ENCODE results near the gene CCL17.
"Not testable (repeated sequence)": the region's sequence is repeated elsewhere in the genome, so short reads cannot be mapped to it uniquely, and the experiment has no call there.

The CCL17 gene

DNA sequence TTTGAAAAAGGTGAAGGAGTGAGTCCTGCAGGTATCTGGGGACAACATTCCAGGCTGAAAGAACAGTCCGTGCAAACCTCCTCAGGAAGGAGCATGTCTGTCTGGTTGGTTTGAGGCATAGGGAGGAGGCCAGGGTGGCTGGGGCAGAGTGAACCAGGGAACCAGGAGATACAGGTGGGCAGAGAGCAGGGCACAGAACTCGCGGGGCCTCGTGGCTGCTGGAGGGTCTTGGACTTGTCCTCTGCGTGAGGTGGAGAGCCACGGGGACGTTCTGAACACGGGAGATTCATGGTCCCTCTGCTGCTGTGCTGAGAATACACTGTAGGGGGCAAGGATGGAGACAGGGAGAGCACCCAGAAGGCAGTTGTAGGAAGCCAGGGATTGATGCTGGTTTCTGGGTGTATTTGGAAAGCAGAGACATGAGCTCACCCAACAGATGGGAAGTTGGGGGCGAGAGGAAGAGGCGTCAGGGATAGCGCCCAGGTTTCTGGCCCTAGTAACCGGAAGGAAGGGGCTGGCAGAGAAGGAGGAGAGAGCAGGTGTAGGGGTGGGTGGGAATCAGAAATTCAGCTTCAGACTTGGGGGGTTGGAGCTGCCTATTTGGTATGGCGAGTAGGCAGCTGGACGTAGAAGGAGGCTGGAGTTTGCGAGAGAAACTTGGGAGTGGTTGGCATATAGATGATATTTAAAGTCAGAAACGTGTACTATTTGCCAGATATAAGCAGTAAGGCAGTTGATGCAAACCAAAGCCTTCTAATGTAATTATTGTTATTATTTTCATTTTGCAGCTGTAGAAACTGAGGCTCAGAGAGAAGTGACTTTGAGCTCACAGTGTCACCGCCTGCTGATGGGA lies at the start of gene CCL17:
TSS of gene CCL17 (plus strand) at position 803 of the 853 bp plus-strand sequence. CDS start 9,166 bp downstream, outside the sequence.
- no peak for DNase-seq (ENCODE audit: low spot score)

DNA sequence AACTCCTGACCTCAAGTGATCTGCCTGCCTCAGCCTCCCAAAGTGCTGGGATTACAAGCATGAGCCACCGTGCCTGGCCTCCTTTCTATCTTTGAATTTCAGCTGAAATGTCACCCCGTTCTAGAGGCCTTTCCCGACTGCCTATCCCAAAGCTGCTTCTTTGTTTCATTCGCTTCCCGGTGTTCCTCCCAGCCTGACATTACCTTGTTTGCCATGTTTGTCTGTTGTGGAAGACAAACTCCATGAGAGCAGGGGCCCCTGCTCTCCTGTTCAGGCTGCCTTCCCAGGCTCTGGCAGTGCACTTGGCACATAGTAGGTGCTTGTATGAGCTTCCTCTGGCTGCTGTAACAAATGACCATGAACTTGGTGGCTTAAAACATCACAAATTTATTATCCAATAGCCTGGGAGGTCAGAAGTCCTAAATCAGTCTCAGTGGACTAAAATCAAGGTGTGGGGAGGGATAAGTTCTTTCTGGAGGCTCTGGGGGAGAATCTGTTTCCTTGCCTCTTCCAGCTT lies 48.6 kb upstream of the CCL17 start:
- DNase-seq (ENCODE audit: low spot score): no peak

GRCh38 chr16:57356547-57356946 lies 48.0 kb upstream of the CCL17 start:
- no peak for DNase-seq (ENCODE audit: low spot score)

DNA sequence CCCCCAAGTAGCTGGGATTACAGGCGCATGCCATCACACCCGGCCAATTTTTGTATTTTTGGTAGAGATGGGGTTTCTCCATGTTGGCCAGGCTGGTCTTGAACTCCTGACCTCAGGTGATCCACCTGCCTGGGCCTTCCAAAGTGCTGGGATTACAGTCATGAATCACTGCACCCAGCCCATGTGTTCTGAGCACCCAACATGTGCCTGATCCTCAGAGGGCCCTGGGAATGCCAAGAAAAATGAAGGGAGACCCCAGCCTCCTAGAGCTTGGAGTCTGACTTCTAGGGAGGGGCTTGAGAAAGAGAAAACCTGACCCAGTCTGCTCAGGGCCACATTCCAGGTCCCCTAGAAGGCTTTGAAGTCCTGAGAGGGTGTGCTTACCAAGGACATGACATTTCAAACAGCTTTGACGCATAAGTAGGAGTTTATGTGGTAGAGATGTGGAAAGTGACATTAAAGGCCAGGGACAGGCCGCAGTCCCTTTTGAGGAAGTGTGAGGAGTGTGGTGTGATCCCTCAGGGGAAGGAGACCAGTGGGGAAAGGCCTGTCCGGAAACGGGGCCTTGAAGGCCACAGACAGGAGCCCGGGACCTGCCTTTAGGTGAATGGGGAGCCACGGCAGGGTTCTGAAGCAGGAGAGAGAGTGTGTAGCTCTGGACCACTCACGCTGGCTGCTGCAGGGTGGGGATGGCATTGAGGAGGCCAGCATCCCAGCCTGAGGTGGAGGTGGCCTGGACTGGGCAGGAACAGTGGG lies 47.1 kb upstream of the CCL17 start:
- no peak for DNase-seq (ENCODE audit: low spot score)

GRCh38 chr16:57358086-57358420 lies 46.5 kb upstream of the CCL17 start:
- DNase-seq (ENCODE audit: low spot score): no peak

- no peak for DNase-seq (ENCODE audit: low spot score)
Observed at GRCh38 chr16:57358527-57359095, 46.0 kb upstream of the CCL17 start, which contains the start of gene CCL22. CCL22 (plus strand) TSS chr16:57358783; CDS start chr16:57358817, 34 bp downstream.

DNA sequence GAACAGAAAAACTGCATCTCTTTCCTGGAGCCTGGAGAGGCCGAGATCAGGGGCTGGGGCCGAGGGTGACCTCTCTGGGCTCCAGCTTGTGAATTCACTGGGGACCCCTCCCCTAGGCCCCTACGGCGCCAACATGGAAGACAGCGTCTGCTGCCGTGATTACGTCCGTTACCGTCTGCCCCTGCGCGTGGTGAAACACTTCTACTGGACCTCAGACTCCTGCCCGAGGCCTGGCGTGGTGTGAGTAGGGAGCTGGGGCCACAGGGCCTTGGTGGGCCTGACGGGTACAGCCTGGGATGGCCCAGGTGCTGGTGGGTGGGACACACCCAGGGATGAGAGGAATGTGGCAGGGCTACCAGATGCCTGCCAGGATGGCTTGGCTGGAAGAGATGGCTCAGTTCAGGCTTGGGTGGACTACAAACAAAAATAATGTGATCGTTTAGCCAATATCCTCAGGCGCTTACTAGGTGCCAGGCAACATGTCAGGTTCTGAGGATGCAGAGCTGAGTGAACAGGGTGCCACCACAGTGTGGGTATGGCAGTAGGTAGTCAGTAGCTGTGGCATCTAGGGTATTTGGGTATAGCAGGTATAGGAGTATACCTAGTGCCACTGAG lies 44.1 kb upstream of the CCL17 start:
- no peak for DNase-seq (ENCODE audit: low spot score)

- no peak for DNase-seq (ENCODE audit: low spot score)
Observed at GRCh38 chr16:57361404-57361803, 43.2 kb upstream of the CCL17 start.

- no peak for DNase-seq (ENCODE audit: low spot score)
Observed at GRCh38 chr16:57364143-57364542, 40.4 kb upstream of the CCL17 start.

- DNase-seq (ENCODE audit: low spot score): no peak
Observed at GRCh38 chr16:57366544-57367040, 38.0 kb upstream of the CCL17 start.

DNA sequence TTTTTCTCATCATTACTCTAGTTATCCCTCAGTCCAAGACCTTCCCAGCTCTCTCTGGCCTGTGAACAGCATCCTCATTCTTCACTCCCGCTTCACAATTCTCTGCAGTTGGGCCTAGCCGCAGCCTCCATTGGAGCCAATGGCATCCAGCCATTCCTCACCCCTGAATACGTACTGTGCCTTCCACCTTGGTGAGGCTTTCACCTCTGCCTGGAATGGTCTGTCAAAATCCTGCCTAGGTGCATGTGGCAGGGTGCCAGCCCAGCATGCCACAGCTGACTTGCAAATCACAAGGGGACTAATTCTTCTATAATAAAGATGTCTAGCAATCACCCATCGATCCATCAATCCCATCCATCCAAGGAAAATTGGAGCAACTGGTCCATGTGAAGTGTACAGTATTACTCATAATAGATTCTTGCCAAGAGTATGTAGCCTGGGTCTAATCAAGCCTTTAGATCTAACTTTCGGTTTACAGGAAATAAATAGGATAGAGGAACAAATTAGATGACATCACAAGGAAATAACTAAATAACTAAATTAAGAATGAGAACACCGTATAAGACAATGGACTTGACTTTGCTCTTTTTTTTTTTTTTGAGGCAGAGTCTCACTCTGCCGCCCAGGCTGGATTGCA lies 37.3 kb upstream of the CCL17 start:
- no peak for DNase-seq (ENCODE audit: low spot score)

GRCh38 chr16:57371494-57372371 lies 32.8 kb upstream of the CCL17 start:
- DNase-seq (ENCODE audit: low spot score): no peak

GRCh38 chr16:57372372-57373116 lies 32.0 kb upstream of the CCL17 start, which contains the start of gene CX3CL1:
CX3CL1 (plus strand) TSS chr16:57372490; CDS start chr16:57372569, 79 bp downstream.
- DNase-seq (ENCODE audit: low spot score): peak; percentile 71

- no peak for DNase-seq (ENCODE audit: low spot score)
Observed at GRCh38 chr16:57373117-57373947, 31.2 kb upstream of the CCL17 start.

DNA sequence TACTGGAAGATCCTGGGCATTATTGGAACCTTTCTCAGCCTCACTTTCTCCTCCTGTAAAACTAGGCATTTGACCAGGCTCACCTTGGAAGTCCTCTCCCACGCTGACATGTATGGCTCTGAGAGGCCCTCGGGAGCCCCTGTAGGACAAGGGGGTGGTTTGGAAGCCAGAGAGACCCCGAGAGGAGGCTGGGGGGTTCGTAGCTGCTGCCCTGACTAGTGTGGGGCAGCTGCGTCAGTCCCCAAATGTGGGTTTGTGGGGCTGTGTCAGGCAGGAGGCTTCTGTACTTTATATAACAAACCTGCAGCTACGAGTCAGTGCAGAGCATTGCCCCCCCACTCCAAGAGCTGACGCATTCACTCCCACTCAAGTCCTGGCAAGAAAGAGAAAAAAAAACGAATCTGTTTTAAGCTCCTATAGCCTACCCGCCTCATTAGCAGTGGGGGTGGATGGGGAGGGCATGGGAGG lies 30.5 kb upstream of the CCL17 start:
- no peak for DNase-seq (ENCODE audit: low spot score)

GRCh38 chr16:57374925-57375465 lies 29.6 kb upstream of the CCL17 start:
- DNase-seq (ENCODE audit: low spot score): not testable (repeated sequence)

GRCh38 chr16:57376313-57376818 lies 28.2 kb upstream of the CCL17 start:
- no peak for DNase-seq (ENCODE audit: low spot score)
